ENCODE results near the gene LUZP1. TPM values are rescaled to one million over a fixed set of nuclear protein-coding genes. Genes with fewer than 3 reads are reported as not detected.
"Not testable (repeated sequence)": the region's sequence is repeated elsewhere in the genome, so short reads cannot be mapped to it uniquely, and the experiment has no call there.

LUZP1 gene
- total and polyA plus RNA-seq, 10 of the 15 experiments (the other 5 are each of a cell fraction or from before 2014, with no cell fraction given), result 11.3 to 28.2 (median 17.3) TPM

DNA sequence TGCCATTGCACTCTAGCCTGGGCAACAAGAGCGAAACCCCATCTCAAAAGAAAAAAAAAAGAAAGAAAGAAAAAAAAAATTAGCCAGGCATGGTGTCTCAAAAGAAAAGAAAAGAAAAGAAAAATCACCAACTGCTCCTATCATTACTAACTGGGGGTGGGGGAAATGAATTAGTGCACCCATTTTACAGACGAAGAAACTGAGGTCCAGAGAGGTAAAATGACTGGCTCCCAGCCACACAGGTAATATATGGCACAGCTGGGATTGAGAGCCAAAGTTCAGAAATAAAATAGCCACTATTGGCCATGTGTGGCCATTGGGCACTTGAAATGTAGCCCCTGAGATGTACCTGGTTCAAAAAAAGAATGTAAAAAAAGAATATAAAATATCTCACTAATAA lies 39.9 kb upstream of the LUZP1 start:
- FAIRE-seq (no peak), DNase-seq (ENCODE audit: low read depth, low spot score) (no peak), ATAC-seq (no peak)
- Histone ChIP-seq H3K79me2 (ENCODE audit: control insufficient read depth, insufficient read depth, low read length) (no peaks in the 10 kb centered on the region), H3K9ac (ENCODE audit: control insufficient read depth, insufficient read depth, low read length) (no peak overlapping the region), H3K4me1 (ENCODE audit: control insufficient read depth, insufficient read depth, low read length) (peaks cover 3% of the 10 kb centered on the region), H2AFZ (ENCODE audit: control insufficient read depth, low read depth, low read length) (no peak overlapping the region), H4K20me1 (ENCODE audit: control insufficient read depth, insufficient read depth) (no peaks in the 10 kb centered on the region), H3K27ac (ENCODE audit: control insufficient read depth, insufficient read depth) (no peak overlapping the region), H3K27me3 (replicated peaks in 1 of 2; ENCODE audit: control insufficient read depth in 2 of 2, insufficient read depth in 2 of 2, low read length in 1 of 2) (peaks cover 0 to 1% of the 10 kb centered on the region in 2 experiments; a peak in 1 of 4 replicates), H3K4me2 (ENCODE audit: control insufficient read depth, insufficient read depth) (no peak overlapping the region), H3K9me3 (replicated peaks; ENCODE audit: control insufficient read depth, insufficient read depth, low read length) (no peaks in the 10 kb centered on the region), H3K4me3 (no peak overlapping the region), H3K36me3 (ENCODE audit: control insufficient read depth in 2 of 2, insufficient read depth in 2 of 2, low read length in 1 of 2) (no peaks in the 10 kb centered on the region)
- SMC1A ChIA-PET (ENCODE audit: uncharacterized antibody, unreplicated experiment), result interaction anchor here (1.3 kb wide), 1 partner anchor 12 kb away, joined by 3 read pairs; no protein-coding TSS in a partner anchor
- TF ChIP-seq, protein P1, sequence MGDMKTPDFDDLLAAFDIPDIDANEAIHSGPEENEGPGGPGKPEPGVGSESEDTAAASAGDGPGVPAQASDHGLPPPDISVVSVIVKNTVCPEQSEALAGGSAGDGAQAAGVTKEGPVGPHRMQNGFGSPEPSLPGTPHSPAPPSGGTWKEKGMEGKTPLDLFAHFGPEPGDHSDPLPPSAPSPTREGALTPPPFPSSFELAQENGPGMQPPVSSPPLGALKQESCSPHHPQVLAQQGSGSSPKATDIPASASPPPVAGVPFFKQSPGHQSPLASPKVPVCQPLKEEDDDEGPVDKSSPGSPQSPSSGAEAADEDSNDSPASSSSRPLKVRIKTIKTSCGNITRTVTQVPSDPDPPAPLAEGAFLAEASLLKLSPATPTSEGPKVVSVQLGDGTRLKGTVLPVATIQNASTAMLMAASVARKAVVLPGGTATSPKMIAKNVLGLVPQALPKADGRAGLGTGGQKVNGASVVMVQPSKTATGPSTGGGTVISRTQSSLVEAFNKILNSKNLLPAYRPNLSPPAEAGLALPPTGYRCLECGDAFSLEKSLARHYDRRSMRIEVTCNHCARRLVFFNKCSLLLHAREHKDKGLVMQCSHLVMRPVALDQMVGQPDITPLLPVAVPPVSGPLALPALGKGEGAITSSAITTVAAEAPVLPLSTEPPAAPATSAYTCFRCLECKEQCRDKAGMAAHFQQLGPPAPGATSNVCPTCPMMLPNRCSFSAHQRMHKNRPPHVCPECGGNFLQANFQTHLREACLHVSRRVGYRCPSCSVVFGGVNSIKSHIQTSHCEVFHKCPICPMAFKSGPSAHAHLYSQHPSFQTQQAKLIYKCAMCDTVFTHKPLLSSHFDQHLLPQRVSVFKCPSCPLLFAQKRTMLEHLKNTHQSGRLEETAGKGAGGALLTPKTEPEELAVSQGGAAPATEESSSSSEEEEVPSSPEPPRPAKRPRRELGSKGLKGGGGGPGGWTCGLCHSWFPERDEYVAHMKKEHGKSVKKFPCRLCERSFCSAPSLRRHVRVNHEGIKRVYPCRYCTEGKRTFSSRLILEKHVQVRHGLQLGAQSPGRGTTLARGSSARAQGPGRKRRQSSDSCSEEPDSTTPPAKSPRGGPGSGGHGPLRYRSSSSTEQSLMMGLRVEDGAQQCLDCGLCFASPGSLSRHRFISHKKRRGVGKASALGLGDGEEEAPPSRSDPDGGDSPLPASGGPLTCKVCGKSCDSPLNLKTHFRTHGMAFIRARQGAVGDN (IDR thresholded peaks at IDR 0.05), result no peak
- CTCF ChIA-PET, result interaction anchor here (0.9 to 2.8 kb wide), 3 partner anchors 9 to 56 kb away, joined by 3 to 10 read pairs (median 4); partner anchors contain the start of gene HTR1D
- POLR2A ChIA-PET, result no interaction called here
- 0% methylated on average over 1 of the region's 2 CpGs for WGBS (ENCODE audit: insufficient coverage, insufficient replicate concordance, low lambda C conversion rate, missing lambda C conversion rate)
- BruUV-seq (replicated peaks), result no TSS peak
- RAD21 ChIA-PET (ENCODE audit: unreplicated experiment), result no interaction called here
- in situ Hi-C loops (cut with MboI), result no loop called here
- intact Hi-C loops (cut with micrococcal nuclease; ENCODE audit: unreplicated experiment), result no loop called here

DNA sequence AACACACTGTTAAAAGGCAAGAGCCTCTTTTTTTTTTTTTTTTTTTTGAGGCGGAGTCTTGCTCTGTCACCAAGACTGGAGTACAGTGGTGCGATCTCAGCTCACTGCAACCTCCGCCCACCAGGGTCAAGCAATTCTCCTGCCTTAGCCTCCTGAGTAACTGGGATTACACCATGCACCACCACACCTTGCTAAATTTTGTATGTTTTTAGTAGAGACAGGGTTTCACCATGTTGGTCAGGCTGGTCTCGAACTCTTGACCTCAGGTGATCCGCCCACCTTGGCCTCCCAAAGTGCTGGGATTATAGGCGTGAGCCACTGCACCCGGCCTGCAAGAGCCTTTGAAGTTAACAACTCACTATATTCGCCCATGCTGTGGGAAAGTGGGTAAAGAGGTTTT lies 39.1 kb upstream of the LUZP1 start:
- RAD21 ChIA-PET (ENCODE audit: unreplicated experiment); CTCF ChIA-PET; H3K4me2 ChIP-seq (ENCODE audit: control insufficient read depth, insufficient read depth); BruUV-seq (replicated peaks); FAIRE-seq; H3K27me3 ChIP-seq (replicated peaks in 1 of 2; ENCODE audit: control insufficient read depth in 2 of 2, insufficient read depth in 2 of 2, low read length in 1 of 2); H3K9me3 ChIP-seq (replicated peaks; ENCODE audit: control insufficient read depth, insufficient read depth, low read length); intact Hi-C loops (cut with micrococcal nuclease; ENCODE audit: unreplicated experiment); H3K4me1 ChIP-seq (ENCODE audit: control insufficient read depth, insufficient read depth, low read length); H2AFZ ChIP-seq (ENCODE audit: control insufficient read depth, low read depth, low read length); H3K27ac ChIP-seq (ENCODE audit: control insufficient read depth, insufficient read depth); in situ Hi-C loops (cut with MboI); H3K4me3 ChIP-seq; H3K79me2 ChIP-seq (ENCODE audit: control insufficient read depth, insufficient read depth, low read length); ATAC-seq; H4K20me1 ChIP-seq (ENCODE audit: control insufficient read depth, insufficient read depth); H3K36me3 ChIP-seq (ENCODE audit: control insufficient read depth in 2 of 2, insufficient read depth in 2 of 2, low read length in 1 of 2); H3K9ac ChIP-seq (ENCODE audit: control insufficient read depth, insufficient read depth, low read length); POLR2A ChIA-PET; DNase-seq (ENCODE audit: low read depth, low spot score): not testable (repeated sequence)
- SMC1A ChIA-PET (ENCODE audit: uncharacterized antibody, unreplicated experiment), result interaction anchor here (0.6 kb wide), 1 partner anchor 34 kb away, joined by 3 read pairs; no protein-coding TSS in a partner anchor
- WGBS (ENCODE audit: insufficient coverage, insufficient replicate concordance, low lambda C conversion rate, missing lambda C conversion rate), result 35% methylated on average over 6 of the region's 8 CpGs

Data from GM12878 (cell line).